Mesothelial cell of epicardium (in vitro differentiated cells): Measurements from ENCODE around the gene INKA1. TPM values are rescaled to one million over a fixed set of nuclear protein-coding genes. Genes with fewer than 3 reads are reported as not detected.

Source experiments
- DNase-seq, 2 experiments: peaks; one replicate each; pipeline ENCODE4 v3.0.0; 2021; ENCODE audit warnings: low spot score in 2 of 2; ENCODE audit not compliant: unreplicated experiment in 2 of 2
- H3K27ac Mint-ChIP-seq: 2 replicates; pipeline ENCODE4 v1.8.0; 2021; ENCODE audit warnings: mixed read lengths
- H3K27me3 Mint-ChIP-seq: 2 replicates; pipeline ENCODE4 v1.8.0; 2021; ENCODE audit warnings: low read depth, mixed read lengths
- H3K36me3 Mint-ChIP-seq: 2 replicates; pipeline ENCODE4 v1.8.0; 2021; ENCODE audit warnings: mixed read lengths
- H3K4me1 Mint-ChIP-seq: 2 replicates; pipeline ENCODE4 v1.8.0; 2021; ENCODE audit warnings: mixed read lengths
- H3K4me3 Mint-ChIP-seq: 2 replicates; pipeline ENCODE4 v1.8.0; 2021; ENCODE audit warnings: mild to moderate bottlenecking, moderate library complexity, mixed read lengths
- H3K9me3 Mint-ChIP-seq: 2 replicates; pipeline ENCODE4 v1.8.0; 2021; ENCODE audit warnings: mixed read lengths
- total RNA-seq: library from RNA; stranded (reverse); gene quantifications from 3 replicates; pipeline ENCODE4 v1.2.1, GENCODE V29; 2021
- TF ChIP-seq, protein P1 (sequence below): fragments of 200-600 bp; sonication (generic); IDR thresholded peaks from one replicate; pipeline ENCODE4 v1.5.0; 2021; ENCODE audit warnings: antibody characterized with exemption; ENCODE audit not compliant: unreplicated experiment

The INKA1 gene
- 7.7 to 9.4 TPM (median 8.4 TPM) in 3 replicates for total RNA-seq

DNA sequence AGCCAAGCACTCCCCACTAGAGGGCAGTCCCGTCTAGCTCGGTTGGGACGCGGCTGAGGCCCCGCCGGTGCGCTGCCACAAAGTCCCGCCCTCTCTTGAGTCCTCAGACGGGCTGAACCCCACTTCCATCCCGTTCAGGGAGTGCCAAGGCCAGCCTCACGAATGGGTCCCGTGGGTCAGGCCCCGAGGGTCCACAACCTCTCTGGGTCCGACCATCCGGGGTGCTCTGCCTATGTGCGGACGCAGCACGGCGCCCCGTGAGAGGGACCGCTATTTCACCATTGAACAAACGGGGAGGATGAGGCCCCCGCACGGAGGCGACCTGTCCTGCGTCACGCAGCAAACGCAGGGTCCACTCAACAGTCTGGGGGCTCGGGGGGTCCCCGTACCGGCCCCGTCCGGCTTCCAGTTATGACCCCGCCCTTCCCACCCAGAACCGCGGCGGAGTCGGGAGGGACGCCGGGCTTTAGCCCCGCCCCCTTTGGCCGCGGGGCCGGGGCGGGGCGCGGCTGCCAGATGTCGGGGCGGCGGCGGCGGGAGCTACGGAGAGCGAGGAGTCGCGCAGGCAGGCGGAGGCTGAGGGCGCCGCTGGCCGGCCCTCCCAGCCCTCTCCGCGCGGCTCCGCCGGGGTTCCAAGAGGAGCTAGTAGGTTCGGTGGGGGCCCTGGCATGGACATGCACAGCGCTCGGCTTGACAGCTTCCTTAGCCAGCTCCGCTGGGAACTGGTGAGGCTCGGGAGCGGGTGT is at the start of gene INKA1:
INKA1 (plus strand) TSS at position 543 of the 746 bp plus-strand sequence; CDS start at position 675, 132 bp downstream.
- Mint-ChIP-seq H3K9me3 (no peaks in the 10 kb centered on the region), H3K4me1 (peaks cover 45% of the 10 kb centered on the region), H3K4me3 (peak within 1 kb of the TSS; percentile 81), H3K27ac (peak within 1 kb of the TSS; percentile 83), H3K27me3 (peaks cover 27% of the 10 kb centered on the region), H3K36me3 (no peaks in the 10 kb centered on the region)
- peak; percentile 71 to 89 for DNase-seq
- TF ChIP-seq, protein P1, sequence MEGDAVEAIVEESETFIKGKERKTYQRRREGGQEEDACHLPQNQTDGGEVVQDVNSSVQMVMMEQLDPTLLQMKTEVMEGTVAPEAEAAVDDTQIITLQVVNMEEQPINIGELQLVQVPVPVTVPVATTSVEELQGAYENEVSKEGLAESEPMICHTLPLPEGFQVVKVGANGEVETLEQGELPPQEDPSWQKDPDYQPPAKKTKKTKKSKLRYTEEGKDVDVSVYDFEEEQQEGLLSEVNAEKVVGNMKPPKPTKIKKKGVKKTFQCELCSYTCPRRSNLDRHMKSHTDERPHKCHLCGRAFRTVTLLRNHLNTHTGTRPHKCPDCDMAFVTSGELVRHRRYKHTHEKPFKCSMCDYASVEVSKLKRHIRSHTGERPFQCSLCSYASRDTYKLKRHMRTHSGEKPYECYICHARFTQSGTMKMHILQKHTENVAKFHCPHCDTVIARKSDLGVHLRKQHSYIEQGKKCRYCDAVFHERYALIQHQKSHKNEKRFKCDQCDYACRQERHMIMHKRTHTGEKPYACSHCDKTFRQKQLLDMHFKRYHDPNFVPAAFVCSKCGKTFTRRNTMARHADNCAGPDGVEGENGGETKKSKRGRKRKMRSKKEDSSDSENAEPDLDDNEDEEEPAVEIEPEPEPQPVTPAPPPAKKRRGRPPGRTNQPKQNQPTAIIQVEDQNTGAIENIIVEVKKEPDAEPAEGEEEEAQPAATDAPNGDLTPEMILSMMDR, result peak; percentile 82

DNA sequence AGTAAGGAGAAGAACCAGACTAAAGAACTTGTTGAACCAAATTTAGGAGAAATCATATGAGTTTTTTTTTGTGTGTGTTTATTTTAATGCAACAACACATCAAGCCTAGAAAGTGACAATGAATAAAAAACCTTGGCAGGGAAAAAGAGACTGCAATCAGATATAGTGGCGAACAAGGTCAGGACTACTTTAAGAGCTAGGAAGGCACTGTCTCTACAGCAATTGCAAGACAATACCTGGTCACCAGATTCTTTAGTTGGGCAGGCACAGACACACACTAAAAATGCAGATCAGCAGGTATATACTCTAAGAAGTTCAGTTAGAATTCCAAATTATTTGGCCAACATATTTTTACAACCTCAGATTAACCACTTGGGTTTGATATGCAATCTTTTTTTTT is 48.5 kb upstream of the INKA1 start:
- H3K4me1 Mint-ChIP-seq, result peaks cover 18% of the 10 kb centered on the region
- no peak overlapping the region for H3K27ac Mint-ChIP-seq

DNA sequence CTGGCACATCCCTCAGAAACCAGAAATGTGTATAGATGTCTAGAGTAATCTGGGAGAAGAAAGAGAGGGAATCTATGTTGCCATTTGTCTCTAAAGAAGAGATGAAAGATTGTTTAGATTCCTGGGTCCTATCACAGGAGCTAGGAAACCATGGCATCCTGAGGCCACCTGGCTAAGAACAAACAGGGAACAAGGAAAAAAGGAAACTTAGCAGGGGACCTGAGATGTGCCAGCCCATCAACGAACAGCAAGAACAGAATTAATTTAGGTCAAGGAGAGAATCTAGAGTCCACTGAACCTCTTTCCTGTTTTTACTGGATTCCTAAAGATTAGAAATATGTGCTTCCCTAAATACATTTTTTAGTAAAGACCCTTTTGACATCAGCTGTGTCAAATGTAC is 47.0 kb upstream of the INKA1 start:
- Mint-ChIP-seq H3K4me3 (no peak overlapping the region), H3K27me3 (no peaks in the 10 kb centered on the region), H3K36me3 (peaks cover 4% of the 10 kb centered on the region), H3K9me3 (no peaks in the 10 kb centered on the region), H3K4me1 (peaks cover 19% of the 10 kb centered on the region), H3K27ac (peak overlapping the region; percentile 52)
- DNase-seq, result no peak
- TF ChIP-seq, protein P1, result no peak

More for the DNA sequence above, 48.5 kb upstream of the INKA1 start:
- Mint-ChIP-seq H3K4me3 (no peak overlapping the region), H3K36me3 (peaks cover 8% of the 10 kb centered on the region), H3K27me3 (no peaks in the 10 kb centered on the region), H3K9me3 (no peaks in the 10 kb centered on the region)
- TF ChIP-seq, protein P1, result no peak
- DNase-seq, result no peak

DNA sequence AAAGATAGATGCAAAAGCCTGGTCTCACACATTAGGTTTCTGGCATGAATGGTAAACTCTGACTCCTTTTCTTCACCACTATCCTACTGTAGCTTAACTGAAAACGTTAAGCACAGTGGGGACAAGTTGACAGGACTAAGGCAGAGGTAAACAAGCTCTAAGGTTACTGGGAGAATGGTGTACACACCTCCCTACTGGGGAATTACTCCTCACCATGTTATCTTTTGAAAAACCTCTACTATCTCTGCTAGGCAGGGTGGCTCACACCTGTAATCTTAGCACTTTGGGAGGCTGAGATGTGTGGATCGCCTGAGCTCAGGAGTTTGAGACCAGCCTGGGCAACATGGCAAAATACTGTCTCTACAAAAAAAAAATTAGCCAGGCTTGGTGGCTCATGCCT is 45.9 kb upstream of the INKA1 start:
- TF ChIP-seq, protein P1, result no peak
- Mint-ChIP-seq H3K36me3 (peaks cover 4% of the 10 kb centered on the region), H3K27me3 (no peaks in the 10 kb centered on the region), H3K9me3 (no peaks in the 10 kb centered on the region), H3K4me3 (no peak overlapping the region), H3K27ac (no peak overlapping the region), H3K4me1 (peaks cover 19% of the 10 kb centered on the region)
- DNase-seq, result no peak

DNA sequence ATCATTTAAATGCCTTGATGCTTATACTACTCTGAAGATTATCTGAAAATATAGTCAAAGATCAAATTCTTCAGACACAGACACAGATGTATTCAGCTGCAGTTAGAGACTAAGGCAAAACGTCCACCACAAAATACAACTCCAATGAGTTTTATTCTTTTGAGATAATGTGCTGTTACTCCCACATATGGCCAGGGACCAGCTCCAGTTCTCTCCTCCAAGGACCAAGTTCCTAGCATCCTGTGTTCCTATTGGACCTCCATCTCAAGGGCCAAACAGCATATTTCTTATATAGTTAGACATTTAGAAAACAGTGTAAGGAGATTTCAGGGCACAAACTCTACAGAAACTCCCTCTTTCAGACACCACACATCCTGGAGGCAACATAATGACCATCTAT is 43.8 kb upstream of the INKA1 start:
- Mint-ChIP-seq H3K4me1 (peaks cover 11% of the 10 kb centered on the region), H3K36me3 (peaks cover 3% of the 10 kb centered on the region), H3K27ac (peak overlapping the region; percentile 49), H3K4me3 (no peak overlapping the region), H3K9me3 (no peaks in the 10 kb centered on the region), H3K27me3 (no peaks in the 10 kb centered on the region)
- TF ChIP-seq, protein P1, result no peak
- no peak for DNase-seq
